HG02610 (cell line): ENCODE measurements around the gene RHCG.
A peak's percentile ranks its signal among the peaks of the same experiment; 100 is the strongest.
"Not testable (repeated sequence)": the region's sequence is repeated elsewhere in the genome, so short reads cannot be mapped to it uniquely, and the experiment has no call there.

ENCODE experiments used
- ATAC-seq: cut with Tn5 transposase; IDR thresholded peaks from one replicate; pipeline ENCODE4 v1.9.1; 2021; ENCODE audit warnings: mild to moderate bottlenecking, moderate library complexity; ENCODE audit not compliant: unreplicated experiment

The RHCG gene

GRCh38 chr15:89479173-89479572, 17.2 kb downstream of the RHCG start:
- no peak for ATAC-seq

GRCh38 chr15:89477411-89478242, 18.8 kb downstream of the RHCG start:
- no peak for ATAC-seq

- no peak for ATAC-seq
Measured at GRCh38 chr15:89475661-89476060, 20.7 kb downstream of the RHCG start.

GRCh38 chr15:89472785-89473256, 23.6 kb downstream of the RHCG start:
- peak; percentile 39 for ATAC-seq

- ATAC-seq: no peak
Measured at GRCh38 chr15:89469426-89470096, 26.8 kb downstream of the RHCG start.

GRCh38 chr15:89468813-89469212, 27.6 kb downstream of the RHCG start:
- ATAC-seq: not testable (repeated sequence)

- no peak for ATAC-seq
Measured at GRCh38 chr15:89463113-89463512, 33.3 kb downstream of the RHCG start.

GRCh38 chr15:89462198-89462912, 34.0 kb downstream of the RHCG start:
- no peak for ATAC-seq

GRCh38 chr15:89461386-89461785, 35.0 kb downstream of the RHCG start:
- ATAC-seq: no peak

- no peak for ATAC-seq
Measured at GRCh38 chr15:89460048-89460447, 36.3 kb downstream of the RHCG start.

- ATAC-seq: no peak
Measured at GRCh38 chr15:89459271-89460038, 36.9 kb downstream of the RHCG start.

GRCh38 chr15:89458440-89458839, 37.9 kb downstream of the RHCG start:
- no peak for ATAC-seq

- ATAC-seq: no peak
Measured at GRCh38 chr15:89457086-89457485, 39.3 kb downstream of the RHCG start.

- ATAC-seq: no peak
Measured at GRCh38 chr15:89455535-89455934, 40.8 kb downstream of the RHCG start.

- no peak for ATAC-seq
Measured at GRCh38 chr15:89452330-89452836, 44.0 kb downstream of the RHCG start.

- ATAC-seq: no peak
Measured at GRCh38 chr15:89451846-89452245, 44.5 kb downstream of the RHCG start.

- no peak for ATAC-seq
Measured at GRCh38 chr15:89450076-89451006, 46.0 kb downstream of the RHCG start.

GRCh38 chr15:89448825-89449224, 47.6 kb downstream of the RHCG start:
- no peak for ATAC-seq

GRCh38 chr15:89447676-89448075, 48.7 kb downstream of the RHCG start:
- ATAC-seq: no peak
